HEK293 (cell line): ENCODE measurements around the gene DNAJC21.
A peak's percentile ranks its signal among the peaks of the same experiment; 100 is the strongest.

ENCODE experiments used
- BCL11A ChIP-seq: fragments of 450-650 bp; formaldehyde crosslinking; IDR thresholded peaks from 2 replicates; pipeline ENCODE4 v1.5.1; 2016; ENCODE audit warnings: low read depth, missing biosample characterization, missing genetic modification characterization
- CTCF ChIP-seq: fragments of 450-650 bp; formaldehyde crosslinking; IDR thresholded peaks from 2 replicates; pipeline ENCODE4 v1.5.1; 2016; ENCODE audit warnings: missing biosample characterization, missing genetic modification characterization
- KLF7 ChIP-seq: fragments of 450-650 bp; formaldehyde crosslinking; IDR thresholded peaks from 2 replicates; pipeline ENCODE4 v1.5.1; 2016; ENCODE audit warnings: missing biosample characterization, missing genetic modification characterization, borderline replicate concordance
- REST ChIP-seq: fragments of 450-650 bp; formaldehyde crosslinking; IDR thresholded peaks from 2 replicates; pipeline ENCODE4 v1.5.1; 2016; ENCODE audit warnings: missing biosample characterization, missing genetic modification characterization
- YY1 ChIP-seq: fragments of 450-650 bp; formaldehyde crosslinking; IDR thresholded peaks from 2 replicates; pipeline ENCODE4 v1.5.1; 2018; ENCODE audit warnings: missing biosample characterization, missing genetic modification characterization
- ZFP69B ChIP-seq: fragments of 450-650 bp; formaldehyde crosslinking; IDR thresholded peaks from 2 replicates; pipeline ENCODE4 v1.5.1; 2016; ENCODE audit warnings: missing biosample characterization, missing genetic modification characterization
- ZNF140 ChIP-seq: fragments of 450-650 bp; formaldehyde crosslinking; IDR thresholded peaks from 2 replicates; pipeline ENCODE4 v1.5.1; 2016; ENCODE audit warnings: missing biosample characterization, missing genetic modification characterization
- ZNF146 ChIP-seq: fragments of 450-650 bp; formaldehyde crosslinking; IDR thresholded peaks from 2 replicates; pipeline ENCODE4 v1.5.1; 2016; ENCODE audit warnings: missing biosample characterization, missing genetic modification characterization
- ZNF311 ChIP-seq: fragments of 450-650 bp; formaldehyde crosslinking; IDR thresholded peaks from 2 replicates; pipeline ENCODE4 v1.5.1; 2017; ENCODE audit warnings: missing biosample characterization, missing genetic modification characterization, borderline replicate concordance
- ZNF571 ChIP-seq: fragments of 450-650 bp; formaldehyde crosslinking; IDR thresholded peaks from 2 replicates; pipeline ENCODE4 v1.5.0; 2017; ENCODE audit warnings: missing biosample characterization, missing genetic modification characterization
- ZNF660 ChIP-seq: fragments of 450-650 bp; IDR thresholded peaks from 2 replicates; pipeline ENCODE4 v1.5.1; 2018; ENCODE audit warnings: missing biosample characterization, mild to moderate bottlenecking, missing genetic modification characterization
- ZNF792 ChIP-seq: fragments of 450-650 bp; formaldehyde crosslinking; IDR thresholded peaks from 2 replicates; pipeline ENCODE4 v1.5.1; 2016; ENCODE audit warnings: missing biosample characterization, missing genetic modification characterization

GRCh38 chr5:34889394-34889793 is 40.0 kb upstream of the DNAJC21 start:
- TF ChIP-seq ZNF571 = no peak
- TF ChIP-seq CTCF (tag by site-specific recombination) = no peak
- no peak for TF ChIP-seq ZNF311 (tag by site-specific recombination)
- TF ChIP-seq ZNF792 = no peak
- TF ChIP-seq ZNF140 (tag by site-specific recombination) = no peak
- TF ChIP-seq YY1 (tag by site-specific recombination) = no peak
- TF ChIP-seq ZNF660 = no peak
- TF ChIP-seq ZNF146 (tag by site-specific recombination) = no peak
- no peak for TF ChIP-seq KLF7 (tag by site-specific recombination)
- 0 out of 2 replicates have a peak, but pooled peaks have one; percentile 25 for TF ChIP-seq ZFP69B
- TF ChIP-seq BCL11A (tag by site-specific recombination) = no peak
- TF ChIP-seq REST (tag by site-specific recombination) = no peak
